Muscle of arm (tissue), 12 donors: Measurements from ENCODE around the gene FGD3. TPM values are rescaled to one million over a fixed set of nuclear protein-coding genes. Genes with fewer than 3 reads are reported as not detected.

Experiments
- DNase-seq: peaks from one replicate; pipeline ENCODE4 v3.0.0-alpha.2; 2013
- polyA plus RNA-seq, 12 donors: library from polyadenylated mRNA; unstranded; fragments of 120-200 nt; gene quantifications; one replicate each; pipeline ENCODE4 v1.2.1, GENCODE V29; 2013; ENCODE audit not compliant: insufficient read length in 12 of 12

Gene FGD3
- polyA plus RNA-seq, 12 donors = 2.0 to 15.7 (median 3.8) TPM; not detected in 1

- DNase-seq = no peak
Measured at GRCh38 chr9:93030642-93031628, 83.6 kb downstream of the FGD3 start.

DNA sequence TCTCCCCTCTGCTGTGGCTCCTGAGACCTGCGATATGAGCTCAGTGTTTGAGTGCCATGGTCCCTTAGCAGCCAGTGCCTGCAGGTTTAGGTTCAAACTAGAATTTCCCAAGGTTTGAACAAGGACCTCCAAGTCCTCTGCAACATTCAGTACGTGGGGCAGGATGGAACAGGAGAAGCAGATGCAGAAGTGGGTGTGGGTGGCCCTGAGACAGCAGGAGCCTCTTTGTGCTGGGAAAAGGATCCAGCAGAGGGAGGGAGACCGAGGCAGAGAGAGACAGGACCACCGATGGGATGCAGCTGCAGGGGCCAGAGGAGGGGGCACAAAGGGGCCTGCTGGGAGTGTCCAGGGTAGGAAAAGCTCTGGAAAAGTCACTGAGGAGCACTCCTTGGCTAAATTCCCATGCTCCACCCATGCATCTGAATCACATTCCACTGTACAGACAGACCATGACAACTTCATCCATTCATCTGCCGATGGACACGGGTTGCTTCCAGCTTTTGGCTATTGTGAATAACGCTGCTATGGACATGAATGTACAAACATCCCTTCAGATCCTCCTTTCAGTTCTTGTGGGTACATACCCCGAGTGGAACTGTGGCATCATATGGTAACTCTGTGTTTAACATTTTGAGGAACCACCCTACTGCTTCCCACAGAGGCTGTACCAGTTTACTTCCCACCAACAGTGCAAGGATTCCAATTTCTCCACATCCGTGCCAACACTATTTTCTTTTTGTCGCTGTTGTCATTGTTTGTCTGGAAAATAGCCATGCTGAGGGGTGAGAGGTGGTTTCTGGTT lies 84.5 kb downstream of the FGD3 start:
- peak; percentile 19 for DNase-seq

- DNase-seq = no peak
Measured at GRCh38 chr9:93032545-93032944, 85.2 kb downstream of the FGD3 start.

GRCh38 chr9:93033531-93033930 lies 86.2 kb downstream of the FGD3 start:
- peak; percentile 43 for DNase-seq

DNA sequence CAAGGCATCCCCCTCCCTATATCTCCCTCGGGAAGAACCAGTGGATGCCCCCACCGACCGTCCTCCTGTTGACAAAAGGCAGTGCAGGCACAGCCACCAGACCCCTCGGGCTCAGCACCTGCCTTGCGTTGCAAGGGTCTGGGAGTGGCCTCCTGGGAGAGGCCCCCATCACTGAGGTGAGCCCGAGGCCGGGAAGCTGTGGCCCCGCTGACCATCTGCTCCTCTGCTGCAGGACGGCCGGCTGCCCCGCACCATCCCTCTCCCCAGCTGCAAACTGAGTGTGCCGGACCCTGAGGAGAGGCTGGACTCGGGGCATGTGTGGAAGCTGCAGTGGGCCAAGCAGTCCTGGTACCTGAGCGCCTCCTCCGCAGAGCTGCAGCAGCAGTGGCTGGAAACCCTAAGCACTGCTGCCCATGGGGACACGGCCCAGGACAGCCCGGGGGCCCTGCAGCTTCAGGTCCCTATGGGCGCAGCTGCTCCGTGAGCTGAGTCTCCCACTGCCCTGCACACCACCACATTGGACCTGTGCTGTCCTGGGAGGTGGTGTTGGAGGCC lies 87.9 kb downstream of the FGD3 start:
- DNase-seq = no peak

GRCh38 chr9:93035821-93036351 lies 88.6 kb downstream of the FGD3 start:
- no peak for DNase-seq

DNA sequence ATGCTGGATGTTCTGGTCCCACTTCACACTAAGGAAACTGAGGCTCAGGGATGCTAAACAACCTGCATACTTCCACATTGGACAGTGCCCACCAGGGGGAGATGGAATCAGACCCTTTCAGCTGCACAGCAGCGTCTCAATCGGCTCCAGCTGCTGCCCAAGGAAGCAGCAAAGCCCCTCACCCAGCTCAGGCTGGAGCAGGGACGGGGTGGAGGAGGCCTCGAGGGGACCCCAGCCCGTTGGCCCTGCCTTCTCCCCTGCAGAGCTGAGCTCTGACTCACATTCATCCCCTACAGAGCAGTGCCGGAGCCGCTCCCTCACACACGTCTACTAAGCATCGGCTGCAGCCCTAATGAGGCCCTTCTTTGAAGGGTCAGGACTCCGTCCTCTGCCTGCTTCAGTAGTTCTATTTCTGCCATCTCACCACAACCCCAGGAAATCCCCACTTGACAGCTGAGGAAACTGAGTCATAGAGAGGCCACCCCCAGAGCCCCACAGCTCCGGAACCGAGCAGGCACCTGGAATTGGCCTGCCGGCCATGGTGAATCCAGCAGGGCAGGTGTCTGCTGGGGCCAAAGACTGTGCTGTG lies 89.7 kb downstream of the FGD3 start:
- no peak for DNase-seq

DNA sequence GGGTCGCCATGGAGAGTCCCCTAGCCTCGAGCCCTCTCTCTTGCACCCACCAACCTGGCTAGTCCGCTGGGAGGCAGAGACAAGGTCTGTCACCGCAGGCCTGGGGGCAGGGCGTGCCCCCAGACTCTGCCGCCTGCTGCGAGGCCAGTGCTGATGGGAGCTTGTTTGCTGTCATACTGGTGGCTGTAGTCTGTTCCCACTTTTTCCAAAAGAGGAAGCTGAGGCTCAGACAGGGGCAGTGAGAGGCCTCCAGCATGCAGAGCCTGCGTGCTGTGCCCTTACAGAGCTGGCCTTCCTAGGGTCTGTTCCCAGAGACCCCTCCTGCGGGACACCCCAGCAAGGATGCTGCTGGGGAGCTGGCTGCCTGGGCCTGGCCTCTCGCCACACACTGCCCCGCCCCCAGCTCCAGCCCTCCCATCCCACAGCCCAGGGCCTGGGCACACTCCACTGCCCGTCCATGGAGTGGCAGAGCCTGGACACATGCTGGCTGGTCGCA lies 90.2 kb downstream of the FGD3 start:
- DNase-seq = no peak

GRCh38 chr9:93038918-93039317 lies 91.6 kb downstream of the FGD3 start:
- no peak for DNase-seq

DNA sequence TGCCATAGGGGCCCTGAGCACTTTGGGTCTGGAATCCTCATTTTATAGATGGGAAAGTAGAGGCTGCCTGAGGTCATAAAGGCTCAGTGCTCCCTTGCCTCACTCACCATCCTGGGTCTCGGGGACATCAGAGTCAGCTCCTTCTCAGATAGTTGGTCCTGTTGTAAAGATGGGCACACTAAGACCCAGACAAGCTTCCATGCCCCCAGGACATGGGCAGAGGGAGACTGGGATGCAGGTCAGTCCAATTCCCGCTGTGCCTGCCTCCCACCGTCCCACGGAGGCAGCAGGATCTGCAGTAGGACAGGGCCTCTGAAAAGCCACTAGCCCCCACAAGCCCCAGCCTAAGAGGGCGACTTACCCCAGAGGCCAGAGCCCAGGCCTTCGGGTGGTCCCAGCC lies 92.1 kb downstream of the FGD3 start:
- no peak for DNase-seq

DNA sequence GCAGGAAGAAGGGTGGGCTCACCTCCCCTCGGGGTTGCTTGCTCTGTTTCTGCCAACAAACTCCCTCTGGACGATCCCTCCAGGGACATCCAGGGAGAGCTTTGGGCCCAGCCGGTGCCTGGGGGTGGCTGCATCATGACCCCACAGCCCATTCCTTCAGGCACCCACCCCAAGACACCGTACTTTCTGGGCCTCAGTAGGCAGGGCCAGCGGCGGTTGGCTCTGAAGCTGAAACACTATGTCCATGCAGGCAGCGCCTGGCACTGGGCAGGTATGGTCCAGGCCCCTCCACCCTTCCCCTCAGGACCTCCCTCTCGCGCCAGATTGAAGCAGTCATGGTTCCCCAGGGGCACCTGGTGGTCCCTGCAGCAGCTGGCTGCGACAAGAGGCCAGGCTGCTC lies 92.7 kb downstream of the FGD3 start:
- no peak for DNase-seq

DNA sequence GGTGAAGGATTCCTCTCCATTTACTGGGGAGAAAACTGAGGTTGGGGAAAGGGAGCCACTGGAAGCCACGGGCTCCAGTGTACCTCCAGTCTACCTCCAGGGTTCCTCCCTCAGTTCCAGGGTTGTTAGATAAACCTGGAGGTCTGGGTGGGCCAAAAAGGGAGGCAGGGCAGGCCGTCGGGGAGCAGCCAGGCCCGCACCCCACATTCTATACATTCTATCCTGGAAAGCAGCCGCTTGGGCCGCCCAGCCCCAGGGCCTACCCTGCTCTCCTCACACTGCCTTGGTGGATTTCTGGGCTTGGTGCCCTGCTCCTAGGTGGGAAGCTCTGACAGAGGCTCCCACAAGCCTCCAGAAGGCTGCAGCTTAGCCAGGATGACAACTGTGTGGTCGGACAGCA lies 93.1 kb downstream of the FGD3 start:
- no peak for DNase-seq

DNA sequence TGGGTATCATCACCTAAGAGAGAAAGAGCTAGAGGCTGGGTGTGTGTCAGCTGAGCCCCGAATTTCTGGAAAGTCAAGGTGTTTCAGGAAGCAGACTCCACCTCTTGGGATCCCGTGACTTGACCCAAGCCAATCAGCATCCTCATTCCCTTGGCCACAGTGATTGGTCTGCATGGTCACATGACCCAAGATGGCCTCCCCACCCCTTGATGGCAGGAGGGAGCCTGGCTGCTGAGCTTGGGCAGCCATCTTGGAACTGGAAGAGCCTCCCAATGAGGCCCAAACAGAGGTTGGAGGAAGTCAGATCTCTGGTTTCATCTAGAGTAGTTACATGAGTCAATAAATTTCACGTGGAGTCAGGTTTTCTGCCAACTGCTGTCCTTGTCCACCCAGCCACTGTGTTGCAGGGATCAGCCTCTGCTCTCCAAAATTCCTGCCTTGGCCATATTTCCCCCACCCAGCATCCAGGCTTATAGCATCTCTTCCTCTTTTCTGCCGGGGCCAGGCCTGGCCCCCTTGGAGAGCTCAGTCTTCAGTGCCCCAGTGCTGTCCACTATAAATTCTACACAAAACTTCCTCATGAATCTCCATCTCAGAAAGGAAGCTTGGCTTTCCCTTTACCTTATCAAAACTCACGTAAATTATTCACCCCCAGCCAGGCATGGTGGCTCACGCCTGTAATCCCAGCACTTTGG lies 93.9 kb downstream of the FGD3 start:
- DNase-seq = no peak

DNA sequence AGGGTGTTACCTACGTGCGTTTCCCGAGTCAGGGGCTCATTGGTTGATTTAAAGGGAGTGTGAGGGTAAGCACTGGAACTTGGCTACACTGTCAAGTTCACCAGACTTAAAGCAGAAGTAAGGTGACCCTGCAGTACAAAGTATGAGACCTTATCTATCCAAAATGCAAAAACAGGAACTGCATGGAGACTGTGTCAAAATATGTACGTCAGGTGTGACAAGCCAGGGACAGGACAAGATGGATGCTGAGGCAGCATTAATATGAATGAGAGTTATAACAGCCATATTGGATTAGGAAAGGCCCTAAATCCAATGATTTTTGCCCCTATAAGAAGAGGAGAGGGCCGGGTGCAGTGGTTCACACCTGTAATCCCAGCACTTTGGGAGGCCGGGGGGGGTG lies 95.8 kb downstream of the FGD3 start:
- no peak for DNase-seq

DNA sequence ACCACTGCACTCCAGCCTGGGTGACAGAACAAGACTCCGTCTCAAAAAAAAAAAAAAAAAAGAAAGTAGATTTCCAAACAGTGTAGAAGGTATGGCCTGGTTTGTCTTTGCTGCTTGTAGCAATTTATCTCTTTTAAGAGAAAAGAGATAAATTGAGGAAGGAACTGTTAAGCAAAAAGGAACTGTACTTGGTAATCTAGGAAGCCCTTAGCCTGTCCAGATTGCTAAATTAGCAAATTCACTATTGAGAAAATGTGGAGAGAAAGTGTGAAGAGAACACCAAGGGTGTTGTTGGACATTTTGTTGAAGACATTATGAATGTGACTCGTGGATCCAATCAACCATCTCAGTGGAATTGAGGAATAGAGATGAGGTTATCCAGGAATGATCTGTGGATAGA lies 98.2 kb downstream of the FGD3 start:
- DNase-seq = no peak

GRCh38 chr9:93048566-93049448 lies 101.5 kb downstream of the FGD3 start:
- no peak for DNase-seq

DNA sequence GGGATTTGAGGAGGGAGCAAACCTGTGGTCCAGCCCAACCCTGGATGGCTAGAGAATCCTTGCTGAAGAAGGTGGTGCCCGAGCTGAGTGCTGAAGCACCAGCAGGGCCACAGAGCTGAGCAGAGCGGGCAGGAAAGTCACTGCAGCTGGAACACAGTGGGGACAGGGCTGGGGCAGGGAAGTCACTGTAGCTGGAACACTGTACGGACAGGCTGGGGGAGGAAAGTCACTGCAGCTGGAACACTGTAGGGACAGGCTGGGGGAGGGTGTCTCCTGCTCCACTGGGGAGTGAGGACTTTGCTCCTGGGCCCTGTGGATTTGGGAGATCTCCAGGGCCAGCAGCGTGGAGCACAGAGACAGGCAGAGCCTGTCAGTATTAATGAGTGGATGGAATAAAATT lies 102.2 kb downstream of the FGD3 start:
- no peak for DNase-seq

DNA sequence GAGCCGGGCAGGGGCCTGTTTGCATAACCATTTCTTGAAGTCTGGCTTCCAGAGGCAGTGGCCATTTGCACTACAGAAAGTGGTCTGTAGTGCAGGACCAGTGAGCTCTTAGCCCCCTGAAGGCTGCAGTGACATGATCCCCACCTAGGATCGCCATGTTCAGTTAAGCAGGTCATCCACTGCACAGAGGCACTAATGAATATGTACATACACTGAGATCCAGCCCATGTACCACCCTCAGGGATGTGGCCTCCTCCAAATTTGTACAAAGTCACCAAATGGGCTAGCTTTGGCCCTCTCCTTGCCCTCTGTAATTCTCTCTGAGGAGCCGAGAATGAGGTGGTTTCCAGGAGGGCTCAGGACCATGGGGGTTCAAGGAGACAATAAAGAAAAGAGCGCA lies 102.9 kb downstream of the FGD3 start:
- no peak for DNase-seq

GRCh38 chr9:93051680-93052089 lies 104.4 kb downstream of the FGD3 start:
- peak; percentile 70 for DNase-seq
